T-cell (primary cell): ENCODE results near the gene ZDHHC24. TPM values are rescaled to one million over a fixed set of nuclear protein-coding genes. Genes with fewer than 3 reads are reported as not detected.

Experiments
- ATAC-seq, 4 experiments: fragments of 200-7000 bp in 3 of 4; fragments of 150-1000 bp in 1 of 4; cut with Tn5 transposase; replicated peaks in 1 of 4; 1 replicate in 3 of 4; 2 replicates in 1 of 4; pipeline ENCODE4 v1.10.0; 2021; ENCODE audit warnings: moderate library complexity in 3 of 4, mild to moderate bottlenecking in 2 of 4, moderate number of reproducible peaks in 1 of 4
- CTCF ChIA-PET, 2 donors: fragments of 300-600 bp; sonication (Branson Sonifier 250); formaldehyde crosslinking; loops; one replicate each; lab custom pipeline; 2022; ENCODE audit warnings: antibody characterized with exemption in 2 of 2; lab: Charles Lee
- POLR2A ChIA-PET, 2 donors: fragments of 300-600 bp; sonication (Branson Sonifier 250); formaldehyde crosslinking; loops; one replicate each; lab custom pipeline; 2022; ENCODE audit warnings: antibody characterized with exemption in 2 of 2; lab: Charles Lee
- DNase-seq, 35 experiments: peaks; one replicate each; pipeline versions ENCODE4 v3.0.0 to v3.0.0-alpha.2; 2013 to 2023
- H3K27ac ChIP-seq: one replicate; pipeline ENCODE4 v1.5.1; 2013; ENCODE audit warnings: low read length
- H3K27me3 ChIP-seq, 2 experiments: replicated peaks in 1 of 2; 1 replicate in 1 of 2; 2 replicates in 1 of 2; pipeline versions ENCODE4 v1.6.1 to v1.7.0; 2013; ENCODE audit warnings: low read length in 1 of 2, mixed read lengths in 1 of 2; ENCODE audit not compliant: control insufficient read depth in 2 of 2, insufficient read depth in 2 of 2; ENCODE audit errors: extremely low read depth in 1 of 2
- H3K36me3 ChIP-seq, 2 donors: 1 replicate in 1 of 2; 2 replicates in 1 of 2; pipeline versions ENCODE4 v1.6.1 to v1.7.0; 2013; ENCODE audit warnings: low read length in 1 of 2; ENCODE audit not compliant: control insufficient read depth in 2 of 2, insufficient read depth in 1 of 2; ENCODE audit errors: extremely low read depth in 1 of 2
- H3K4me1 ChIP-seq, 2 experiments: 1 replicate in 1 of 2; 2 replicates in 1 of 2; pipeline versions ENCODE4 v1.6.1 to v1.7.0; 2013; ENCODE audit warnings: low read length in 2 of 2, mixed read lengths in 1 of 2; ENCODE audit not compliant: insufficient read depth in 2 of 2, control insufficient read depth in 1 of 2; ENCODE audit errors: extremely low read depth in 1 of 2
- H3K4me3 ChIP-seq, 2 donors: 1 replicate in 1 of 2; 2 replicates in 1 of 2; pipeline versions ENCODE4 v1.5.1 to v1.7.0; 2013; ENCODE audit warnings: mild to moderate bottlenecking in 2 of 2, low read length in 1 of 2, moderate library complexity in 1 of 2; ENCODE audit not compliant: control insufficient read depth in 1 of 2; ENCODE audit errors: extremely low read depth in 1 of 2
- H3K9me3 ChIP-seq: 2 replicates; pipeline ENCODE4 v1.7.0; 2013
- H3K27ac Mint-ChIP-seq, 2 donors: one replicate each; pipeline ENCODE4 v1.8.0; 2020 to 2021; ENCODE audit warnings: mild to moderate bottlenecking in 2 of 2, mixed read lengths in 2 of 2
- H3K27me3 Mint-ChIP-seq, 2 donors: one replicate each; pipeline ENCODE4 v1.8.0; 2021 to 2022; ENCODE audit warnings: mixed read lengths in 2 of 2
- H3K36me3 Mint-ChIP-seq: one replicate; pipeline ENCODE4 v1.8.0; 2021; ENCODE audit warnings: mixed read lengths
- H3K4me1 Mint-ChIP-seq, 3 donors: one replicate each; pipeline ENCODE4 v1.8.0; 2020 to 2022; ENCODE audit warnings: mixed read lengths in 3 of 3, mild to moderate bottlenecking in 1 of 3
- H3K4me3 Mint-ChIP-seq, 3 donors: one replicate each; pipeline ENCODE4 v1.8.0; 2020 to 2022; ENCODE audit warnings: mild to moderate bottlenecking in 3 of 3, mixed read lengths in 3 of 3, moderate library complexity in 3 of 3
- H3K9me3 Mint-ChIP-seq, 3 donors: one replicate each; pipeline ENCODE4 v1.8.0; 2020 to 2022; ENCODE audit warnings: mixed read lengths in 3 of 3
- WGBS: methylation state at CpG from one replicate; pipeline ENCODE4 v1.1.5; 2013; ENCODE audit warnings: missing lambda C conversion rate; ENCODE audit not compliant: insufficient coverage; 5-methylcytosine and 5-hydroxymethylcytosine counted together
- total RNA-seq, 35 experiments: library from RNA in 6 of 35; stranded (reverse) in 6 of 35; fragments of 120-200 nt in 1 of 35; gene quantifications; one replicate each; pipeline versions ENCODE4 v1.2.1 to v1.2.4 and lab custom pipeline; 2013 to 2026

The ZDHHC24 gene
- total RNA-seq, 5 donors from 2014 or later (not counting 1 experiment from before 2014, with no cell fraction given), result 17.2 to 25.7 (median 23.5) TPM

DNA sequence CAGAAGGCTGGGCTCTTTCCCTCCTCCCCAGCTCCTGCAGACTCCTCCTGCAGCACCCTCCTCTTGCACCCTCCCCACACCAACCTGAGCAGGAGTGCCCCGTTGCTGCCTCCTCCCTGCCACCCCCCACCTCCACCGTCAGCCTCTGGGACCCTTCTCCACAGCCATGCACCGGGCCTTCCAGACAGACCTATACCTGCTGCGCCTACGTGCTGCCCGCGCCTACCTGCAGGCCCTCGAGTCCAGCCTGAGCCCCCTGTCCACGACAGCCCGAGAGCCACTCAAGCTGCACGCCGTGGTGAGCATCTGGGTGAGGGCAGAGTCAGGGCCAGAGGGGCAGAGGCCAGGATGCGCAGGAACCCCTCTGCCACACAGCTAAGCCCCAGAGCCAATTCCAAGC lies 16.2 kb downstream of the ZDHHC24 start:
- no peak for DNase-seq
- no peak overlapping the region for H3K27ac Mint-ChIP-seq
- no peaks in the 10 kb centered on the region for H3K9me3 ChIP-seq
- 94% methylated on average over 9 of the region's 13 CpGs for WGBS
- ChIA-PET POLR2A (interaction anchor here in 1 of 2 donors (0.6 kb wide), 1 partner anchor 129 kb away, joined by 3 read pairs; no protein-coding TSS in a partner anchor), CTCF (no interaction called here)
- H3K4me1 ChIP-seq, result no peaks in the 10 kb centered on the region
- peaks cover 19% of the 10 kb centered on the region for H3K36me3 Mint-ChIP-seq
- no peak overlapping the region for H3K4me3 ChIP-seq
- H3K36me3 ChIP-seq, result peaks cover 10 to 21% of the 10 kb centered on the region in 2 donors
- no peak for ATAC-seq
- H3K4me3 Mint-ChIP-seq, result no peak overlapping the region
- no peaks in the 10 kb centered on the region for H3K27me3 Mint-ChIP-seq
- no peaks in the 10 kb centered on the region for H3K27me3 ChIP-seq
- no peaks in the 10 kb centered on the region for H3K9me3 Mint-ChIP-seq
- no peak overlapping the region for H3K27ac ChIP-seq
- H3K4me1 Mint-ChIP-seq, result no peaks in the 10 kb centered on the region

DNA sequence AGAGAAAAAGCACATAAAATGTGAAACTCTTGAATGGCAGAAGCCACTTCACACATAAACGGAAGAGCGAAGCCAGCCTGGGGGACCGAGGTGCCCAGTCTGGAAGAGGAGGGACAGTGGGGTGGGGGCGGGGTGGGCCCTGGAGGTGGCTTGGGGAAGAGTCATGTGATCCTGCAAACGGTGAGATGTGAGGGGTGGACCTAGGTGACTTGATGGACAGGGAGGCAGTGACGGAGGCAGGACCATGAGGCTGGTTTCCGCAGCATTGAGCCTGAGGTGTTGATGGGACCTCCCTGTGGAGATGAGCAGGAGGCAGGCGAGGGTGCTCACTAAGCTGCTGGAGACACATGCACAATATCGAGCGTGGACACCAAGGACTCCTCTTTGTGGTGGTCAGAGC lies 16.8 kb downstream of the ZDHHC24 start:
- ATAC-seq, result no peak
- H3K4me1 Mint-ChIP-seq, result no peaks in the 10 kb centered on the region
- no peaks in the 10 kb centered on the region for H3K27me3 ChIP-seq
- WGBS, result 95% methylated on average over 10 of the region's 10 CpGs
- peaks cover 19% of the 10 kb centered on the region for H3K36me3 Mint-ChIP-seq
- H3K9me3 Mint-ChIP-seq, result no peaks in the 10 kb centered on the region
- no peak for DNase-seq
- H3K27ac Mint-ChIP-seq, result no peak overlapping the region
- no peak overlapping the region for H3K4me3 Mint-ChIP-seq
- H3K4me3 ChIP-seq, result no peak overlapping the region
- ChIA-PET CTCF (interaction anchor here in 1 of 2 donors (0.7 kb wide), 1 partner anchor 23 kb away, joined by 5 read pairs; no protein-coding TSS in a partner anchor), POLR2A (no interaction called here)
- no peaks in the 10 kb centered on the region for H3K27me3 Mint-ChIP-seq
- peaks cover 10 to 24% of the 10 kb centered on the region in 2 donors for H3K36me3 ChIP-seq
- H3K27ac ChIP-seq, result no peak overlapping the region
- no peaks in the 10 kb centered on the region for H3K4me1 ChIP-seq
- no peaks in the 10 kb centered on the region for H3K9me3 ChIP-seq

DNA sequence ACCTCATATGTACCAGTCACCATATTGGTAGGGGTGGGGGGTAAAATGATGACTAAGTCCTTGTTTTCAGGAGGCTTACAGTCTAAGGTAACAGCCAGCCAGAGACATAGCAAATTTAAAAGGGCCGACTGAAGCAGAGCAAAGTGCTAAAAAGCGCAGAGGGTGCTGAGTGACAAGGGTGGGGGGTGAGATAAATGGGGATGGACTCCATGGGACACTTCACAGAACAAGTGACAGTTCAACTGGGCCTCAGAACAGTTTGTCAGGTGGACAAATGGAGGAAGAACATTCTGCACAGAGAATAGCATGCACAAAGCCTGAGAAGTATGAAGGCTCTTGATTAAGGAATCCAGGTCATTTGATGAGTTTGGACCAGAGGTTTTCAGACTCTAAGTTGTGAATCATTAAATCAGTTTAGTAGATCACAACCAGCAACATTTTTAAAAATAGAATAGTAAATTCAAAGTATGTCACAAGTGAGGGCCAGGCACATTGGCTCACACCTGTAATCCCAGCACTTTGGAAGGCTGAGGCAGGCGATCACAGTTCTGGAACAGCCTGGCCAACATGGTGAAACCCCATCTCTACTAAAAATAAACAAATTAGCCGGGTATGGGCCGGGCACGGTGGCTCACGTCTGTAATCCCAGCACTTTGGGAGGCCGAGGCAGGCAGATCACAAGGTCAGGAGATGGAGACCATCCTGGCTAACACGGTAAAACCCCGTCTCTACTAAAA lies 21.4 kb downstream of the ZDHHC24 start:
- no peaks in the 10 kb centered on the region for H3K9me3 ChIP-seq
- H3K27ac Mint-ChIP-seq, result no peak overlapping the region
- H3K9me3 Mint-ChIP-seq, result no peaks in the 10 kb centered on the region
- ChIA-PET POLR2A (no interaction called here), CTCF (no interaction called here)
- WGBS, result 100% methylated on average over 2 of the region's 10 CpGs
- H3K4me3 ChIP-seq, result no peak overlapping the region
- H3K4me3 Mint-ChIP-seq, result no peak overlapping the region
- DNase-seq, result no peak
- no peak for ATAC-seq
- H3K27me3 Mint-ChIP-seq, result no peaks in the 10 kb centered on the region
- no peak overlapping the region for H3K27ac ChIP-seq
- H3K36me3 ChIP-seq, result peaks cover 0 to 52% of the 10 kb centered on the region in 2 donors
- H3K4me1 Mint-ChIP-seq, result no peaks in the 10 kb centered on the region
- H3K4me1 ChIP-seq, result no peaks in the 10 kb centered on the region
- H3K27me3 ChIP-seq, result no peaks in the 10 kb centered on the region
- peaks cover 36% of the 10 kb centered on the region for H3K36me3 Mint-ChIP-seq

DNA sequence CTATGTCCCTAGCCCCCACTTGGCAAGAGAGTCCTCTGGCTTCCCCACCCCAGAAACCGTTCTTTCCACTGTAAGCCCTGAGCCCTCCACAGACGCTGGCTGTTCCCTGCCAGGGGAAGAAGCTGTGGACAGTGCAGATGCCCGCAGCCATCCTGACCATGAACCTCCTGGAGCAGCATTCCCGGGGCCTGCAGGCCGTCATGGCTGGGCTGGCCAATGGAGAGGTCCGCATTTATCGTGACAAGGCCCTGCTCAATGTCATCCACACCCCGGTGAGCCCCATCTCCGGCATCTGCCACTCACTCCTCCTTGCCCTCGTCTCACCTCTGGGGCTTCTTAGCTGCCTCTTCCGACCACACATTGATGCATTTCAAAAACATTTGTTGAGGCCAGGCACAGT lies 22.2 kb downstream of the ZDHHC24 start:
- CTCF ChIA-PET, result interaction anchor here in 1 of 2 donors (0.6 kb wide), 1 partner anchor 52 kb away, joined by 3 read pairs; no protein-coding TSS in a partner anchor
- POLR2A ChIA-PET, result interaction anchor here in 1 of 2 donors (0.5 kb wide), 1 partner anchor 9 kb away, joined by 5 read pairs; no protein-coding TSS in a partner anchor
- ATAC-seq (no peak), DNase-seq (no peak)
- no peaks in the 10 kb centered on the region for H3K27me3 Mint-ChIP-seq
- no peaks in the 10 kb centered on the region for H3K4me1 Mint-ChIP-seq
- Histone ChIP-seq H3K4me3 (no peak overlapping the region), H3K4me1 (no peaks in the 10 kb centered on the region), H3K27ac (no peak overlapping the region), H3K36me3 (peaks cover 0 to 56% of the 10 kb centered on the region in 2 donors), H3K27me3 (no peaks in the 10 kb centered on the region), H3K9me3 (no peaks in the 10 kb centered on the region)
- peaks cover 36% of the 10 kb centered on the region for H3K36me3 Mint-ChIP-seq
- no peaks in the 10 kb centered on the region for H3K9me3 Mint-ChIP-seq
- WGBS, result 95% methylated on average over 11 of the region's 11 CpGs
- H3K27ac Mint-ChIP-seq, result no peak overlapping the region
- H3K4me3 Mint-ChIP-seq, result no peak overlapping the region

DNA sequence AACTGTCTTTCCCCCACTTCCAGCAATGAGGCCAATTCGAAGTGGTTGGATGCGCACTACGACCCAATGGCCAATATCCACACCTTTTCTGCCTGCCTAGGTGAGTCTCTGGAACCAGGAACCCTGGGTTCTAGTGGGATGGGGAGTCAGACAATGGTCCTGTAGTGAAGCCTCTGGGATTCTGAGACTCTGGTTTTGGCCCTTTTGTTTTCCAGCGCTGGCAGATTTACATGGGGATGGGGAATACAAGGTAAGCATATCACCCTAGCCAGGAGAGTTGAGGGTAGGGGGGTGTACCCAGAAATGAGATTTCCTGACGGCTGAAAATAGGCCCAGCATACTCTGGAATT lies 34.9 kb downstream of the ZDHHC24 start:
- H3K27ac ChIP-seq, result no peak overlapping the region
- ATAC-seq (no peak), DNase-seq (no peak)
- Mint-ChIP-seq H3K27ac (peak overlapping the region; percentile 16 to 52), H3K27me3 (no peaks in the 10 kb centered on the region), H3K9me3 (no peaks in the 10 kb centered on the region), H3K4me1 (peaks cover 15 to 19% (median 17%) of the 10 kb centered on the region in 3 donors), H3K4me3 (peak overlapping the region; percentile 86 to 88 (median 87)), H3K36me3 (peaks cover 5% of the 10 kb centered on the region)
- no peaks in the 10 kb centered on the region for H3K27me3 ChIP-seq
- H3K4me1 ChIP-seq, result peaks cover 7 to 13% of the 10 kb centered on the region in 2 experiments
- H3K9me3 ChIP-seq, result no peaks in the 10 kb centered on the region
- 29% methylated on average over 1 of the region's 5 CpGs for WGBS
- POLR2A ChIA-PET, result interaction anchor here in 1 of 2 donors (0.5 kb wide), 1 partner anchor 108 kb away, joined by 4 read pairs; no protein-coding TSS in a partner anchor
- CTCF ChIA-PET, result interaction anchor here in 1 of 2 donors (0.6 to 1.2 kb wide), 2 partner anchors 10 to 787 kb away, joined by 5 to 8 read pairs; no protein-coding TSS in a partner anchor
- peak overlapping the region; percentile 60 to 90 for H3K4me3 ChIP-seq
- peaks cover 3 to 20% of the 10 kb centered on the region in 2 donors for H3K36me3 ChIP-seq

DNA sequence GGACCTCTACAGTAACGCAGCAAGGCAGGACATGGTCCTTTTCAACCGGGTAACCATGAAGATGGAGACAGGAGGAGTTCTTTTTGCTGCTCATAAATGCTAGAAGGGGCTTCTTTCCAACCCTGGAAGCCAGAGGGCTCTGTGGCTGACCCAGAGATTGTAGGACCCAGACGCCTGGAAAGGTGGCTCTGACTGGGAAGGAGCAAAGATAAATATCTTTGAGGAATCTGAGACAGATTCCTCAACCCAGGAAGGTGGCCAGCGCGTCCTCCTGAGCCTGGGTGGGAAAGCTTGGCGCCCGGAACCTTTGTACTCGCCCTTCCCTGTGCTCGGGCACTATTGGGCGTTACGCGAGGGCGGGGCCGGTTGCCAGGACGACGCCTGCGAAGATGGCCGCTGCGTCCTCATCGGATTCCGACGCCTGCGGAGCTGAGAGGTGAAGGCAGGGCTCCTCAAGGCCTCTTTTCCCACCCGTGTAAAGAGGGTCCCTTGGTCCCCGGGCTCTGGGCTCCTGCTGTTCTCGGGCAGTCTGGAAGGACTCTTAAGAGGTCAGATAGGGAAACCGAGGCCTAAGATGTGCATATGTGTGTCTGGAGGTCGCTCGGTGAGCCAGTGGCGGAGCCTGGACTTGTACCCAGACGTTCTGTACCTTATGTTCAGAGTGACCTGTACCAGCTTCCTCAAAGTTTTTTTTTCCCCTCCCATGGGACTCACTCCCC lies 35.4 kb downstream of the ZDHHC24 start, which contains the start of gene BBS1:
Gene BBS1, plus strand, starts transcription at position 365 of the 719 bp plus-strand sequence. Its CDS starts 25 bp downstream, at position 390.
- CTCF ChIA-PET, result interaction anchor here (0.6 to 1.2 kb wide), 4 partner anchors 10 to 787 kb away, joined by 3 to 8 read pairs (median 6); no protein-coding TSS in a partner anchor
- H3K27ac ChIP-seq, result no peak within 1 kb of the TSS

More for the DNA sequence above, 35.4 kb downstream of the ZDHHC24 start, which contains the start of gene BBS1:
- H3K4me1 ChIP-seq, result peaks cover 7 to 13% of the 10 kb centered on the region in 2 experiments
- DNase-seq (peak; percentile 62 to 88 (median 77)), ATAC-seq (peak; percentile 97 to 99 (median 98))
- H3K27me3 Mint-ChIP-seq, result no peaks in the 10 kb centered on the region
- H3K36me3 ChIP-seq, result peaks cover 3 to 16% of the 10 kb centered on the region in 2 donors
- POLR2A ChIA-PET, result interaction anchor here (0.5 to 0.6 kb wide), 3 partner anchors 44 to 109 kb away, joined by 3 to 8 read pairs (median 4); partner anchors contain the start of gene PELI3 (in 1 of the 2)
- H3K4me3 ChIP-seq, result peak within 1 kb of the TSS; percentile 60 to 90
- no peaks in the 10 kb centered on the region for H3K9me3 ChIP-seq
- H3K4me1 Mint-ChIP-seq, result peaks cover 15 to 19% (median 17%) of the 10 kb centered on the region in 3 donors
- WGBS, result 2% methylated on average over 27 of the region's 31 CpGs
- peak within 1 kb of the TSS; percentile 86 to 88 (median 87) for H3K4me3 Mint-ChIP-seq
- peak within 1 kb of the TSS; percentile 46 to 69 for H3K27ac Mint-ChIP-seq
- H3K9me3 Mint-ChIP-seq, result no peaks in the 10 kb centered on the region
- H3K36me3 Mint-ChIP-seq, result peaks cover 5% of the 10 kb centered on the region
- no peaks in the 10 kb centered on the region for H3K27me3 ChIP-seq
